HL-60/S4 treated with phorbol 12-myristate 13-acetate at 8.2 ng/mL for 4 days and 3 days (cell line): ENCODE results near the gene CCNF.
"Not testable (repeated sequence)": the region's sequence is repeated elsewhere in the genome, so short reads cannot be mapped to it uniquely, and the experiment has no call there.

Experiments
- in situ Hi-C: fragments of 300-500 bp; cut with MboI; formaldehyde crosslinking; loops from 2 replicates; pipeline ENCODE4 v1.15.0; 2022; ENCODE audit warnings: low sequenced_read_pairs

CCNF gene

GRCh38 chr16:2428051-2428783, 1.0 kb upstream of the CCNF start:
- in situ Hi-C loops, result no loop called here

DNA sequence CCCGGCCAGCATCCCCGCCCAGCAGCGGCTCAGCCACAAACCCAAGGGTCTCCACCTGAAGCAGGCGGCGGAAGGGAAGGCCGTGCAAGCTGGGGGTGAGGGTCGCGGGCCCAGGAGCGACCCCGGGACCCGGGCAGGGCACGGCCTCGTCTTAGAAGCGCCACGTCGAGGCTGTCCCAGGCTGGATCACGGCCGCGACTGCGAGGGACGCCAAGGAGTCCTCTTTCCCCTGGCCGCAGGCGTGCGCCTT, 538 bp upstream of the CCNF start:
- in situ Hi-C loops, result no loop called here

DNA sequence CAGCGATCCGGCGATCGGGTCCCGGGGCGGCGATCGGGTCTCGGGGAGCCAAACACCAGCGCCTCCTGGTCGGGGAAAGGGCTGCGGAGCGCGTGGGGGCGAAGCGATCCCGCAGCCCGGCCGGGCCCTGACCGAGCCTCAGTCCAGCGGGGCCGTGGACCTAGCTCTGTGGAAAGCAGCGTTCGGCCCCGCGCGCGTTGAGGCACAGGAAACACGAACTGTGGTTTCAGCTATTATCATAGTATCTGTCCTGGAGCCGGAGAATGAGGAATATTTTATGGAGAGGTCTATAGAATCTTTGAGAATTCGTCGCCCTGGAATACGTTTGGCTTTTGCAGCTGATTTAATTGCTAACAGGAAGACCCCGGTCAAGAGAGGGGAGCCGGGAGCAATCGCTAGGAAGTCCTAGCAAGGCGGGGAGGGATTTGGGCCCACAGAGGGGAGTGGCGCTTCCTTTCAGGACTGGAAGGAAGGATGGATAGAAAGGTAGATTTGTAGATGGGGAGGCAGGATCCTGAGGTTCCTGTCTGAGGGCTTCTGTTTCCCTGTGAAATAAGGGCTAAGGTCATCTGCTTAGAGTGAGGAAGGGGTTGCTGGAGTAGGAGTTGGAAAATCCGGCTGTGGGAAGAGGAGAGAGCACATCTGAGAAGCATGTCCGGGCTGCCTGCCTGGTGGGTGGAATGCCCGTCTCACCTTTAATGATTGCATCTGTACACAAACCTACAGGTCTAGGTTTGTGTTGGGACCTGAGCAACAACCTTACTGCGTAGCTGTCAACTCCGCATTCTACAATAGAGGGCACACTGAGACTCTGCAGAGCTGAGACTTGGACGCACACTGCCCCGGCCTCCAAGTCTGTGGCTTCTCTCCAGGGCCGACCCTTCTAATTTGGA, 770 bp downstream of the CCNF start:
- in situ Hi-C loops, result no loop called here

DNA sequence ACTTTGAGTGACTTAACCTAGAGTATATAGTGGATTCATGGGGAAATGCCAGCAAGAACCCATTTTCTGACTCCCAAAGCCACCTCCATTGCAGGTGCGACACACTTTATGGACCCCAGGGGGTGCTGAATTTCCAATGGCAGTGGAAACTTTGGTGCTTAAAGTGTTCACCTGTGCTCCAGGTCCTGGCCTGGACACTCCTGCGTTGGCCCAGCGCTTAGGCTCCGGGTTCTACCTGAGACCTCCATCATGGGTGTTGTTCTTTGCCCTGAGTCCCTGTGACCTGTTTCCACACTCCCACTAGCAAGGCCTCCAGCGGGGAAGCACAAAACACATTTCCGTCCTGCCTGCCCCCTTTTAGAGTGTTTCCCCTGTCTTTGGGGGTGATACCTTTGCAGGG, 3.0 kb downstream of the CCNF start:
- in situ Hi-C loops, result no loop called here

GRCh38 chr16:2432801-2433505, 3.7 kb downstream of the CCNF start:
- in situ Hi-C loops, result no loop called here

GRCh38 chr16:2435236-2435635, 6.0 kb downstream of the CCNF start:
- in situ Hi-C loops, result not testable (repeated sequence)

DNA sequence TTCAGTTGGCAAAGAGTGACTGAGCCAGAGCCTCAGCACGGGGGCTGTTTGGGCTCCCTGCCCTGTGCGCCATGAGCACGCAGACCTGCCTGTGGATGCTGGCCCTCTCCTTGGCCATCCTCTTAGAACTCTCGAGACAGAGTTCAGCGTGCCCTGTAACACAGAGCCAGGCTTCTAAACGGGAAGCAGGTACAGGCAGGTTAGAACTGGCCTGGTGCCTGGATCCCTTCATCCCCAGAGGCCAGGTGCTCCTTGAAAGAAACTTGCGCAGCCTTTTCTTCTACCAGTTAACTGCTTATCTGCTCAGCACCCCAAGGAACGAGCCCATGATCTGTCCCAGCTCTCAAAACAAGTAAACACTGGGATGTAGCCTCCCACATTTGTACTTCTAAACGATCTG, 6.9 kb downstream of the CCNF start:
- in situ Hi-C loops, result no loop called here

DNA sequence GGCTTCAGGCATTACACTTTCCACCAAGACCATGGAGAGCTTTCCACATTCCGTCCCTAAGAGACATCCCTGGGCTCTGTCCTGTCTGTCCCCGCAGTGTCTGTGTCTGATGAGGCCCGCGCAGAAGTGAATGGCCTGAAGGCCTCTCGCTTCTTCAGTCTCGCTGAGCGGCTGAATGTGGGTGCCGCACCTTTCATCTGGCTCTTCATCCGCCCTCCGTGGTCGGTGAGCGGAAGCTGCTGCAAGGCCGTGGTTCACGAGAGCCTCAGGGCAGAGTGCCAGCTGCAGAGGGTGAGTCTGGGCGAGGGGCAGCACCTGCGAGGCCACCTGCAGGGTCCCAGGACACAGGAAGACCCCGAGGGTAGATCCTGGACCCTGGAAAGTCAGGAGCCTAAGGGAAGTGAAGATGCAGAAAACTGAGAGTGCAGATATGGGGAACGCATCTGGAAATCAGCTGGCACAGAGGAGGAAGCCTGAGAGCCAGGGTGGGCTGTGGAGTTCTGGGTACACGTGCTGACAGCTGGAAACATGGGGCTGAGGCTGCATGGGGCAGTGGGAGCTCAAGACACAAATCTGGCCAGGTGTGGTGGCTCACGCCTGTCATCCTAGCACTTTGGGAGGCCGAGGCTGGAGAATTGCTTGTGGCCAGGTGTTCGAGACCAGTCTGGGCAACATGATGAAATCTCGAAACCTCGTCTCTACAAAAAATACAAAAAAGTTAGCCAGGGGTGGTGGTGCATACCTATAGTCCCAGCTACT, 8.0 kb downstream of the CCNF start:
- in situ Hi-C loops, result no loop called here

- in situ Hi-C loops, result no loop called here
These were observed 8.9 kb downstream of the CCNF start for GRCh38 chr16:2438121-2438520.

DNA sequence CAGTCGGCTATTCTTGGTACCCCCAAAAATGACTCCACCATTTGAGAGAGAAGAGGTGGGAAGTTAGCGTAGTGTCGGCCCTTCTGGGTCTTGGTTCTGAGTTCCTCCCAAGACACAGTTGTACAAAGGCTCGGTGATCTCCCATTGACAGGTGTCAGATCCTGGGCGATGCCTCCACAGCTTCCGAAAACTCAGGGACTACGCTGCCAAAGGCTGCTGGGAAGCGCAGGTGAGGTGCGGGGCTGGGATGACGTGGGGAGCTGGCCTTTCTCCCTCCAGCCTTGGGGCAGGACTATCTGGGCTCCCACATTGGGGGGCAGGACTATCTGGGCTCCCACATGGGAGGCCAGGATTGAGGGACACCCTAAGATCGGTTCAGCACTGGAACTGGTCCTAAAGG, 10.4 kb downstream of the CCNF start:
- in situ Hi-C loops, result no loop called here

- in situ Hi-C loops, result not testable (repeated sequence)
These were observed 12.0 kb downstream of the CCNF start for GRCh38 chr16:2441143-2441804.

GRCh38 chr16:2443555-2443954, 14.3 kb downstream of the CCNF start:
- in situ Hi-C loops, result no loop called here

DNA sequence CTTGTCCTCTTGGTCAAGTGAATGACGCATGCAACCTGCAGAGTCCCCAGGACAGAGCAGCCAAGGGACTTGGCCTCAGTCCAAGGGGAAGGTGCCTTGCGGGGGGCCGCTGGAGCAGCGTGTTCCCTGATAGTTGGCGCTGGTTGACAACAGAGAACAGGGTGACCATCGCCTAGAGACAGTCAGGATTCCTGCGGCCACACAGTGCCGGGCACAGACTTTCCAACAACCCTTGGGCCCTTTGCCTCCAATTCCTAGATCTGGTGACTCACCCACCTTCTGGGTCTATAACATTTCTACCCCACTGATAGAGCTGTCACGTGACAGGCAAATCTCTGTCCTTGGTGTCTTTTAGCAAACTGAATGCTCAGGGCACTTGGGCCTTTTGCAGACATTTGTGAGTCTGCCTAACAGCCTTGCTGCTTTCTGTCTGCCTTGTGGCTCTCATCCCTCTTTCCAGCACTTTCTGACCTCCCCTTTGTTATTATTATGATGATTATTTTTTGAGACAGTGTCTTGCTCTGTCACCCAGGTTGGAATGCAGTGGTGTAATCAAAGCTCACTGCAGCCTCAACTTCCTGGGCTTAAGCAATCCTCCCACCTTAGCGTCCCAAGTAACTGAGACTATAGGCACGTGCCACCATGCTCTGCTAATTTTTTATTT, 18.8 kb downstream of the CCNF start:
- in situ Hi-C loops, result no loop called here

DNA sequence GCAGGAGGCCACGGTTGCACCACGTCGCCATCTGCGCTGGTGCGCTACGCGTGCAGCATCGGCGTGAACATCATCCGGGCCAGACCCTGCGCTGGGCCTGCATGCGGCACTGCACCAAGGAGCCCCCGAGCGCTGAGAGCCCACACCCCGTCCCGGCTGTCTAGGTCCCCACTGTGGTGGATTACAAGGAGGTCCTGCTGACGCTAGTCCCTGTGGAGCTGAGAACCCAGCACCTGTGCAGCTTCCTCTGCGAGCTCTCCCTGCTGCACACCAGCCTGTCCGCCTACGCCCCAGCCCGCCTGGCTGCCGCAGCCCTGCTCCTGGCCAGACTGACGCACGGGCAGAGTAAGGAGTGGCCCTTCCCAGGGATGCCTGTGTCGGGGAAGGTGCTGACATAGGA, 19.9 kb downstream of the CCNF start:
- in situ Hi-C loops, result no loop called here

GRCh38 chr16:2450535-2450934, 21.3 kb downstream of the CCNF start:
- in situ Hi-C loops, result no loop called here

- in situ Hi-C loops, result no loop called here
These were observed 21.7 kb downstream of the CCNF start for GRCh38 chr16:2450975-2451381.

- in situ Hi-C loops, result no loop called here
These were observed 22.6 kb downstream of the CCNF start for GRCh38 chr16:2451851-2452320.

- in situ Hi-C loops, result no loop called here
These were observed 23.4 kb downstream of the CCNF start for GRCh38 chr16:2452650-2453049.

DNA sequence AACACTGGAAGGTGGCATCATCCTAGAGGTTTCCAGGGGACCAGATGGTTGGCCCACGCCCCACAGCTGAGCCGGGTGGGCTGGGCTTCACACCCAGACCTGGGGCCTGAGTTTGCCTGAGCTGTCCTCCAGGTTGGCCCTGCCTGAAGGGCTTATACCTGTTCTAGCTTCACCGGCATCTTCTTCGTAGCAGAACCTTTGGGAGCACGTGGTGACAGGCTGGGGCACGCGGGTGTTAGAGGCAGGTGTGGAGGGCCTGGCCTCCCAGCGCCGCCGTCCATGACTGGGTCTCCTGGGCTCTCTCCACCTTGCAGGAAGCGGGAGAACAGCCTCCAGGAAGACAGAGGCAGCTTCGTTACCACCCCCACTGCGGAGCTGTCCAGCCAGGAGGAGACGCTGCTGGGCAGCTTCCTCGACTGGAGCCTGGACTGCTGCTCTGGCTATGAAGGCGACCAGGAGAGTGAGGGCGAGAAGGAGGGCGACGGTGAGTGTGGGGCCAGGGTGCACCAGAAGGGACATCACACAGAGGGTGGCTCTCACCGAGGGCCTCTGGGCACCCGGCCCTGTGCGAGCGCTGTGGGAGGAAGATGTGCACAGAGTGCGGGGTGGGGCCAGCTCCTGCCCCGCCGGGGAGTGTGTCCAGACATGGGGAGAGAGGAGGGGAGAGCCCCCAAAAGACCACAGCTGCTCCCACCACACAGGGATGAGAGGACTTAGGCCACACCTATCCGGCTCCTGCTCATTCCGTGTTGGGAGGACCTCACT, 26.0 kb downstream of the CCNF start:
- in situ Hi-C loops, result no loop called here
